HUDEP-2 (cell line): Measurements from ENCODE around the gene HELZ.
"Not testable (repeated sequence)": the region's sequence is repeated elsewhere in the genome, so short reads cannot be mapped to it uniquely, and the experiment has no call there.

ENCODE experiments used
- DNase-seq, 76 experiments: peaks; one replicate each; lab custom pipeline; 2025; ENCODE audit not compliant: unreplicated experiment in 76 of 76; lab: John Stamatoyannopoulos, UW

Gene HELZ

DNA sequence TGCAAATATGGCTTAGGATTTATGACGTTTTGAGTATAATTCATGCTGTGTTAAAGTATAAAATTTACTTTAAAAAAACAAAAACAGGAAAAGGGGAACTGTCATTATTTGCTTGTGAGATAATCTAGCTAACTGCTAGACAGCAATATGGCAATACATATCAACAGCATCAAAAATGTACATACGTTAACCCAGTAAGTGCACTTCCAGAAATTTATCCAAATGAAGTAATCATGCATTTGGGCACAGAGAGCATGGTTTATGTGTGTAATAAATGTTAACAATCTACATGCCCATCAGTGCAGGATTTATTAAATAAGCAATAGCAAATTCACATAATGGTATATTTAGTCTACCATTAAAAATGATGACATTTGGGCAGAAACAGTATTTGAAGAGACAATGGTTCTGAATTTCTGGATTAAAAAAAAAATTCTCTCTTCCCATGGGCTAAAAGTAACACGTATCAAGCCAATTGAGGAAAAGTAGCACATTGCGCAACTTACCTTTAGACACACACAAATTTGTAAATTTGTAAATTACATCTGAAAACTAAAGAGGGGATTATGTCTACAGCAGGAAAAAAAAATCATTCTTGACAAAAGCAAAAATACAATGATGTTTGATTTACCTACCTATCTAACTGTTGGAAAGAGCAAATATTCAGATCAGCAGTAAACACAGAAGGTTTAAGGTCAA lies 120.4 kb downstream of the HELZ start:
- no peak for DNase-seq

DNA sequence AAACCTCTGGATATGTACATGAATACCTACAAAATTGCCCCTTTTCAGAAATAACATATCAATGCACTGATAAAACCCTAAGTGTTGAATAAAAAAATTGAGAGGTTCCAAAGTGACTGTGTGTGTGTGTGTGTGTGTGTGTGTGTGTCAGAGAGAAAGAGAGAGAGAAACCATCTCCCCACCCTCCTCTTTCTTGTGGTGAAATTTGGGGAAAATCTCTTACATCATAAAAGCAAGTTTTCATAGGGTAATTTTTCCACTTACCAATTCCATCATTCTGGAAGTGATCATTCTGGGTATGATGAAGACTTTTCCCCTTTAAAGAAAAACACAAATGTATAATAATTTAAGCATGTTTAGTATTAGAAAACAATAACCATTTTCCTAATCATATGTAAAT lies 121.3 kb downstream of the HELZ start:
- no peak for DNase-seq

DNA sequence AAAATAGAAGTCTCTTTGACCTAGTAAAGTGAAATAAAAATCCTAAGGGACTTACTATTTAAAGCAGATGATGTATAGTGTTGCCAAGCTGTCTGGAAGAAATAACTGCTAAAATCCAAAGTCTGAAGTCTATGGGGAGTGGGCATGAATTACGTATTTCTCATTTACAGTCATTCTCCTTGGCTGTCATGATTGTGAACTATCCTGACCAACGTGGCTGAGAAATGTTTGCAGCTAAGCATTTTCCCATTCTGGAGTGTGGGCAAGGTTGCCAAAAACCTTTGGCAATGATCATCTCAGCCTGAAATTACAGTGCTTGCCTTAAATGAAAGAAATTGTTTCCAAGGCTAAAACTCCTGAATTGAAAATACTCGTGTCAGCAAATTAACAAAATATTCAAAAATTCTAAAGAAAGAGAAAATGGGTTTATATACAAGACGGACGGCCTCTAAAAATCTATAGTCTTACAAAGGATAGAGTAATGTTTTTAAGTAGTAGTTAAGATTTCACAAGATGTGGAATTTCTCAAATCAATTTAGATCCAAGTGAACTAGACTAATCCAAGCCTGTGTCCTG lies 123.6 kb downstream of the HELZ start:
- DNase-seq, result no peak

DNA sequence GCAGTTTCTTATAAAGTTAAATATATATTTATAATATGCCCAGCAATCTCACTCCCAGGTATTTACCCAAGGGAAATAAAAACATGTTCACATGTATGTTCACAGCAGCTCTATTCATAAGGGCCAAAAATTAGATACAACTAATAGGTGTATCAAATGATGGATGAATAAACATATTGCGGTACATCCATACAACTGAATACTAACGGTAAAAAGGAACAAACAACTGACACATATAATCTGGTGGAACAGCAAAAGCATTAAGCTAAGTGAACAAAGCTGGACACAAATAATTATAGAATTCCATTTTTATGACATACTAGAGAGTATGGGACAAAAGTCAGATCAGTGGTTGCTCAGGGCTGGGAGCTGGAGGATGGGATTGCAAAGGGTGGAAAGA lies 125.9 kb downstream of the HELZ start:
- no peak for DNase-seq

DNA sequence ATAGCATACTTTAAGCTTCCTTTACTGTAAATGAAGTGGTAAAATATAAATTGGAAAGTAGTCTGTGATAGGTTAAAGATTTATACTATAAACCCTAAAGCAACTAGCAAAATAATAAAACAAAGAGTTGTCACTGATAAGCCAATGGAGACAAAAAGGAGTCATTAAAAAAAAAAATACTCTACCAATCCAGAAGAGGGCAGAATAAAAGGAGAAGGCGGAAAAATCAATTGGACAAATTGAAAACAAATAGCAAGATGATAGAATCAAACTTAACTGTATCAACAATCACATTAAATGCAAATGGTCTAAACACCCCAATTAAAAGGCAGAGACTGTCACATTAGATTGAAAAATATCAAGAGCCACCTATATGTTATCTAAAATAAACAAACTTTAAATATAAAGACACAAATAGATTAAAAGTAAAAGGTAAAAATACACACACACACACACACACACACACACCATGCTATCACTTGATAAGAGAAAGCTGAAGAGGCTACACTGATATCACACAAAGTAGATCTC lies 128.9 kb downstream of the HELZ start:
- no peak for DNase-seq

DNA sequence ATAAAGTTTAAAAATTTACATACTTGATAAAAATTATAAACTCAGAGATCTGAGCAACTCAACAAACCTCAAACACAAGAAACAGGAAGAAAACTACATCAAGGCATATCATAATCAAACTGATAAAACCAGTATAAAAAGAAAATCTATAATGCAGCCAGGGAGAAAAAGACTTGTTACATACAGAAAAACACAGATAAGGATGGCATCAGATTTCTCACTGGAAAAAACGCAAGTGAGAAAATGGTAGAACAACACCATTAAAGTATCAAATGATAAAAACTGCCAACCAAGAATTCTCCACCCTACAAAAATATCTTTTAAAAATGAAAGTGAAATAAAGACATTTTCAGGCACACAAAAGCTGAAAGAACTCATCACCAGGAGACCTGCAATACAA lies 129.6 kb downstream of the HELZ start:
- no peak for DNase-seq

DNA sequence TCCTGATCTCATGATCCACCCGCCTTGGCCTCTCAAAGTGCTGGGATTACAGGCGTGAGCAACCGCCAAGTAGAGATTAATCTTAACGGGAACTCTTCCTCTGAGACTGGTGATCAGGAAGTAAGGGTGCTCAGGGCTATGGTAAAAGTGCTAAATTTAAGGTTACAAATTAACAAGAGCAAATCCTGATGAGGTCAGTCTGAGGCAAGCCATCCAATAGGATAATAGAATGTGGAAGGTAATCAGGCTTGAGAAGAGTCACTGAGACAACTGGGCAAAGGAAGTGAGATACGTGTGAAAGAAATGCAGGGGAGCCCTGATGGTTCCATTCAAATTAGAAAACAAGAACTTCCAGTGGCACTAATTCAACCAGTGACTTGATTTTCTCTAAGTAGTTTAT lies 131.5 kb downstream of the HELZ start:
- DNase-seq, result no peak

DNA sequence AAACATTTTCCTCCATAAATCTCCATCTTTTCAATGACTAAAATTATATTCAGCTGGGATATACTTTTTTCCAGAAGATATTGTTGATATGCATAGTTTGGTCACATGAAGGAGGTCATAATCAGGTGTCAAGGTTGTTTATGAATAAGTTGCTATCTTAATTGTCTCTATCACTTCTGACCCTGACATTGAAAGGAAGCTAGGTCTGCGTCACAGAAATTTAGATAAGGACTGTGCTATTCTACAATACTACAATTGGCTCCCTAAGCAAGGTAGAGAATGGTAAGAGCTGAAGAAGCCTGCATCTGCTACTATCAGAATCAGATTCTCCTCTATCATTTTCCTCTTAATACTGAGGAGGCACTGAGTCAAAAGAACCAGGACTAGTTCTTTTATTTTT lies 133.2 kb downstream of the HELZ start:
- no peak for DNase-seq

DNA sequence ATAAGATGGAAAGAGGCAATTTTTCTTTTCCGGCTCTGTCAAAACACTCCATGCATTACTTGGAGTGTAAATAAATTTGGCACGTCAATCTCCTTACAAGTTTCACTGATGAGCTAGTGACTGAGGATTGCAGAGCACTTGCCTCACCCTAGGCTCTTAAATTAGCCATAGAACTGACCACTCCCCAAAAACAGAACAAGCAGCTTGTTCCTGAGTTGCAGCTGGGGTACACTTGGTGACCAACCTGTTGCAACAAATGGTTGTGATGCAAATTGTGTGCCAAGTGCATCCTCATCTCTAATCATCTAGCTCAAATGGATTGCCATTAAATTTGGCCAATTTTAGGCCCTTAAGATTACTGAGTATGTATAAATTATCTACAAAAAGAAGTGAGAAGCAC lies 133.7 kb downstream of the HELZ start:
- no peak for DNase-seq

DNA sequence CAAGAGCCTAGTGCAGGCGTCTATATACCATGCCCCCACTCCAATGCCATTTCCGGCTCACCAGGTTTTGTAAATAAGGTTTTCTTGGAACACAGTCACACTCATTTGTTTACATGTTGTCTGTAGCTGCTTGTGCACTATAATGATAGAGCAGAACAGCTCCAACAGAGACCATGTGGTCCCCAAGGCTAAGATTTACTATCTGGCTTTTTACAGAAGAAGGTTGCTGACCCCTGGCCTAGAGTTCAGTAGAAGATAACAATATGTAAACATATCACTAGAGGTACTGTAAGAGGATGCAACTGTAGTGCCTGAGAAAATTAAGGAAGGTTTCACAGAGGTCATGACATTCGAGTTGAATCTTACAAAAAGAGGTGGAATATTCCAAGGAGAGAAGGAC lies 134.4 kb downstream of the HELZ start:
- no peak for DNase-seq

DNA sequence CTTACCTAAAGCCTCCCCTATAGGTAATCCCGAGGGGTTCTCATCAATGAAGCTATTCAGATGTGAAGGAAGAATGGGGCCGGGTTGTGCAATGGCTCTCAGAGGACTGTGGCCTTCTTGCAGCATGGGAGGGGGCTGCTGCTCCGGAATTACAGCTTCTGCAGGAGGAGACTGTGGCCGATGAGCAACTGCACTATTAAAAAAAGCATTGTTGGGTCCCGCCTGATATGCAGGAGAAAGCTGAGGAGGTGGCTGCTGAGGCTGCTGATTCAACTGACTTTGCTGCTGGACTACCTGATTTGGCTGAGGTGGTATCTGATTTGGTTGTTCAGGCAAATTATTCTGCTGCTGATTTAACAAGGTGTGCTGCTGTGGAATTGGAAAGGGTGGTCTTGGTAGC lies 135.9 kb downstream of the HELZ start:
- no peak for DNase-seq

DNA sequence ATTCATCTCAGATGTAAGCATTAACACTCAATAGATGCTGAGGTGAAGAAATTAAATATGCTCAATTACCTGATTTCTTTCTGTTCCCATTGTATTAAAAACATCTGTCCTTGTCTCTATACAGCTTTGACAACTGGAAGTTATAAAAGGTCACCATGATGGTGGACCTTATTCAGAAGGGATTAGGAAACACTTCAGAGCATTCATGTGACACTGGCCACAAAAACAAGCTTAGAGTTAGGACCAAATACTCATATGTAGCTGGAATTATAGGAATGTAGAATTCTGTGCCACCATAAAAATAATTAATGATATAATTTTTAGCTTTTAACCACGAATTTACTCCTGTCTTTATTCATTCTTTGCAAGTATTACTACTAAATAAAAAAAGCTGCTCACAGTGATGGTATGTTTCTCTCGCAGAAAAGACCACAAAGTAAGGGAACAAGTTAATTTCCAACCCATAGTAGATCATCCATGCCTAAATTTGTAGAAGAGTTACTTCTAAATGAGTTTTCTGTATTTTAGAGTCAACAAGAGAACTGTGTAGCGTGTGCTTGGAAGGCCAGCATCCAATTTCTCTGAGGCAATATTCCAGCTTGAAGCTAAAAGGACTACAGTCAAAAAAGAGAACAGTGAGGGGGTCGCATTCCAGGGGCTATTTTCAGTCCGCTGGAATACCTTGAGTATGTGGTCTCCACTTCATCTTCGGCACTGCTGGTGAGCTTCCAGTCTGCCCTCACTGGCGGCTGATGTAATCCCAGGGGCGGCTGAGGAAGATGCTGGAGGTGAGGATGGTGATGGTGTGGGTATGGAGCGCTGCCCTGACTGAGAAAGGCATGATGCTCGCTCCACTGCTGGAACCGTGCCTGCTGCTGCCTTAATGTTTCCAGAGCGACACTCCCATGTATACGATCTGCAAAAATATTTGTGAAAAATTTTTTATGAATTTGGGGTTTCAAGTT lies 136.9 kb downstream of the HELZ start:
- DNase-seq, result no peak

DNA sequence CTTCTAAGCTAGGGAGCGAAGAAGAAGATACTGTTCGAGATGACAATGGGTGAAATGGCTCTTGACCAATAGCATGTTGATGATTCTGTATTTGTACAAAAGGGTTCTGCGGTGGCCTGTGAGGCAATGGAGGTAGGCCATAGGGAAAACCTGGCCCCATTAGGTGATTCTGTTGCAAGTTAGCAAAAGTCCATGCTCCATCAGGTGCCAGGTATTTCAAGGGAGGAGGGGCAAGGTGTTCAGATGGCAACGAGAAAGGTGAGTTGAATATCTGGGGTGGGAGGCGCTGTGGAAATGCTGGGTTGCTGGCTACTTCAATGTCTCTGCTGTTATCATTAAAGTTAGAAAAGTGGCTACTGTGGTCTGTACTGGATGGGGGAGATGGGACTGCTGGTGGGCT lies 137.8 kb downstream of the HELZ start:
- DNase-seq, result no peak

DNA sequence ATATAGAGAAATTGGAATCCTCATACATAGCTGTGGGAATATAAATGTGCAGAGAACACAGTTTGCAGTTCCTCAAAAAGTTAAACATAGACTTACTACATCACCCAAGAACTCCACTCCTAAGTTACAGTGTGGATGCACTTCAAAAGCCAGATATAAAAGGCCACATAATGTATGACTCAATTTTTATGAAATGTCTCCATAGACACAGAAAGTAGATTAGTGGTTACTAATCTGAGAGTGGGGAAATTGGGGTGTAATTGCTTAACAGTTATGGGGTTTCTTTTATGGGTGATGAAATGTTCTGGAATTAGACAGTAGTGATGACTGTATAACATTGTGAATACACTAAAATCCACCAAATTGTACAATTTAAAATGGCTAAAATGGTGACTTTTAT lies 139.8 kb downstream of the HELZ start:
- DNase-seq, result no peak

DNA sequence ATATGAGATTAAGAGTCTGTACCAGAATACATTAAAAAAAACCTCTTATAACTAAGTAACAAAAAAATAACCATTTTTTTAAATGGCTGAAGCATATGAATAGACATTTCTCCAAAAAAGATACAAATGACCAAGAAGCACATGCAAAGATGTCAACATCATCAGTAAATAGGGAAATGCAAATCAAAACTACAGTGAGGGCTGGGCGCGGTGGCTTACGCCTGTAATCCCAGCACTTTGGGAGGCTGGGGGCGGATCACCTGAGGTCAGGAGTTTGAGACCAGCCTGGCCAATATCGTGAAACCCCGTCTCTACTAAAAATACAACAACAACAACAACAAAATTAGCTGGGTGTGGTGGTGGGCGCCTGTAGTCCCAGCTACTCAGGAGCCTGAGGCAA lies 140.4 kb downstream of the HELZ start:
- not testable (repeated sequence) for DNase-seq

DNA sequence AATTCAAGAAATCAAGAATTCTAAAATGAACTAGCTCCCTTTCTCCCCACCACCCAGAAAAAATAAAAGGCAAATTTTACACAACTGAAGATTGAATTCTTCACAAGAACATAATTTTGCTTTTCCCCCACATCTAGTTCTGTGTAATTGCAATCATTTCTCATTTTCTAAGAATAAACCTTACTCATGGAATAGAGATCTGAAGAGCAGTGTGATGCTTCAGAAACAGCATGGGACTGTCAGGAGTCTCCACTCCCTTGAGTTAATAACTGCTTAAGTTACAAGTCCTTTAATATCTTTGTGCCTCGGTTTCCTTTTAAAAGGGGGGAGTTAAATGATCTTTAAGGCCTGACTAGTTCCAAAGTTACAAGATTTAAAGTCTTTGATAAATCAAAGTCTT lies 147.0 kb downstream of the HELZ start:
- DNase-seq, result no peak

DNA sequence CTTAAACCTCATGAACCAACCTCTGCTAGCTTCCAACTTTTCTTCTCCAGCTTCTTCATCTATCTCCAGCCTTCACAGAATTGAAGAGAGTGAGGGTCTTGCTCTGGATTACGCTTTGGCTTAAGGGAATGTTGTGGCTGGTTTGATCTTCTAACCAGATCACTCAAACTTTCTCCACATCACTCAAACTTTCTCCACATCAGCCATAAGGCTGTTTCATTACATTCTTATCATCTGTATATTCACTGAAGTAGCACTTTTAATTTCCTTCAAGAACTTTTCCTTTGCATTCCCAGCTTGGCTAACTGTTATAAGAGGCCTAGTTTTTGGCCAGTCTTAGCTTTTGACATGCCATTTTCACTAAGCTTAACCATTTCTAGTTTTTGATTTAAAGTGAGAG lies 148.4 kb downstream of the HELZ start:
- no peak for DNase-seq

DNA sequence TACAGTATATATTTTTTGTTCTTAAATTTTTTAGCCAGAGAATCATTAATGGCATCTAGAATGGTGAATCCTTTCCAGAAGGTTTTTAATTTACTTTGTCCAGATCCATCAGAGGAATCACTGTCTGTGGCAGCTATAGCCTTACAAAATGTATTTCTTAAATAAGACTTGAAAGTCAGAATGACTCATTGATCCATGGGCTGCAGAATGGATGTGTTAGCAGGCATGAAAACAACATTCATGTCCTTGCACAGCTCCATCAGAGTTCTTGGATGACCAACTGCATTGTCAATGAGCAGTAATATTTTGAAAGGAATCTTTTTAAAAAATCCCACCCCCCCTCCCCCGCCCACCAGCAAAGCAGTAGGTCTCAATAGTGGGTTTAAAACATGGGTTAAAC lies 149.2 kb downstream of the HELZ start:
- DNase-seq, result no peak

DNA sequence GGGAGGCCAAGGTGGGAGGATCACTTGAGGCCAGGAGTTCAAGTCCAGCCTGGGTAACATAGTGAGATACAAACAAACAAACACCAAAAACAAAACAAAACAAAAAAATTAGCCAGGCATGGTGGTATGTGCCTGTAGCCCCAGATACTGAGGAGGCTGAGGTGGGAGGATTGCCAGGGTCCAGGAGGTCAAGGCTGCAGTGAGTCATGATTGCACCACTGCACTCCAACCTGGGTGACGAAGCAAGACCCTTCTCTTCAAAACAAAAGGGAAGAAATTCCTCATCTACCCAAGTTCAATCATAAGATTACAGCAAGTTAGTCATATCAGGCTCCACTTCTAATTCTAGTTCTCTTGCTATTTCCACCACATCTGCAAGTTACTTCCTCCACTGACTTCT lies 149.7 kb downstream of the HELZ start:
- DNase-seq, result not testable (repeated sequence)

DNA sequence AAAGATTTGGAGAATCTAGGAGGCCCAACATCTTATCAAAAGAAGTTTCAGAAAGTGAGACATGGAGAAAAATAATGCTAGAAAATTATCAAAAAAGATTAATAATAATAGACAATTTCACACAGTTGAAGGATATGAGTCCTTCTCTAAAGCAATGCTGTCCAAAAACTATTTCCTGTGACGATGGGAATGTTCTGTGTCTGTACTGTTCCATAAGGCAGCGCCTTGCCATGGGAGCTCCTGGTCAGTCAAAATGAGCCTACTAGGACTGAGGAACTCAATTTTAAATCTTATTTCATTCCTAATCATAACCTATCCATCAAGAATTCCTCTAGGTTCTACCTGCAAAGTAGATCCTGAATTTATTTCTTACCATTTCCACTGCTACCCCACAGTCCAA lies 151.6 kb downstream of the HELZ start:
- DNase-seq, result no peak

DNA sequence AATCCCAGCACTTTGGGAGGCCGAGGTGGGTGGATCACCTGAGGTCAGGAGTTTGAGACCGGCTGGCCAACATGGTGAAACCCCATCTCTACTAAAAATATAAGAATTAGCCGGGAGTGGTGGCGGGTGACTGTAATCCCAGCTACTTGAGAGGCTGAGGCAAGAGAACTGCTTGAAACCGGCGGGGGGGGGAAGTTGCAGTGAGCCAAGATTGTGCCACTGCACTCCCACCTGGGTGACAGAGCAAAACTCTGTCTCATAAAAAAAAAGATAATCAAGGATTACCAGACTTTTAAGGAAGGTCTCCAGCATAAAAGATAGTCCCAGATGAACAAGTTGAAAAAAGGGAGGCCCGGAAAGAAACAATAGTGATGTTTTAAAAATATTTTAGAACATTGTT lies 152.3 kb downstream of the HELZ start:
- DNase-seq, result not testable (repeated sequence)

DNA sequence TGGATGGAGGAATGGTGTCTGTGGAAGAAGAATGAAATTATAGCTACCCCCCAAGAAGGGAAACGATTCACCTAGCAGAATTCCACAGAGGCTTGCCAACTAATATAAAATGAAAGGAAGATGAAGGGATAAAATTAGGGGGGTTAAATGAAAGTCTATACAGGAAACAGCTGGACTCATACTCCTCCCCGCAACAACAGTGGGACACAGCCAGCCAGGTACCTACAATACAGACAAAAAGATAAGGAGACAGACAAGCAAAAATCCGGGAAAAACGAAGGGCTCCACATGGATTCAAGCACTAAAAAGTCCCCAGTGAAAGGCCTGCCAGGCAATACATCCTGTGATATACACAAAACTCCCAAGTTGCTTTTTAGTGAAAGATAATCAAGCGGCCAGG lies 152.7 kb downstream of the HELZ start:
- no peak for DNase-seq
